Measurements from ENCODE around the gene VSTM1. TPM values are rescaled to one million over a fixed set of nuclear protein-coding genes. Genes with fewer than 3 reads are reported as not detected.

VSTM1 gene
- total and polyA plus RNA-seq, 4 donors = 0.07 to 1.3 TPM; not detected in 2

- peaks cover 0 to 2% (median 1%) of the 10 kb centered on the region in 4 donors for H3K27me3 ChIP-seq (ENCODE audit: control insufficient read depth in 4 of 4, insufficient read depth in 4 of 4, low read length in 3 of 4)
- TF ChIP-seq YY1 (IDR thresholded peaks at IDR 0.05) = no peak
- no peak for TF ChIP-seq GABPA (IDR thresholded peaks at IDR 0.05 in 1 of 2, conservative IDR thresholded peaks at IDR 0.05 in 1 of 2)
- TF ChIP-seq JUND (IDR thresholded peaks at IDR 0.05) = no peak
- H3K27ac ChIP-seq (ENCODE audit: low read depth in 1 of 2, low read length in 2 of 2) = no peak overlapping the region
- peaks cover 0 to 2% (median 0%) of the 10 kb centered on the region in 4 donors for H3K4me1 ChIP-seq (ENCODE audit: control insufficient read depth in 4 of 4, insufficient read depth in 4 of 4, low read length in 3 of 4)
- no peak overlapping the region for H3K9ac ChIP-seq (ENCODE audit: low read depth in 1 of 2, low read length in 2 of 2)
- no peak overlapping the region for H3K4me3 ChIP-seq (ENCODE audit: low read depth in 1 of 3, low read length in 3 of 3)
- no peaks in the 10 kb centered on the region for H3K9me3 ChIP-seq (ENCODE audit: control insufficient read depth in 4 of 4, low read length in 3 of 4)
- 74% methylated on average over 8 of the region's 8 CpGs for WGBS
- no peaks in the 10 kb centered on the region for H3K36me3 ChIP-seq (ENCODE audit: control insufficient read depth in 4 of 4, insufficient read depth in 3 of 4, low read depth in 1 of 4, low read length in 3 of 4)
- no peak for DNase-seq (ENCODE audit: low spot score)
Measured at GRCh38 chr19:54013866-54014265, 49.8 kb downstream of the VSTM1 start.

GRCh38 chr19:54011507-54012211, 52.0 kb downstream of the VSTM1 start:
- Histone ChIP-seq H3K4me1 (ENCODE audit: control insufficient read depth in 4 of 4, insufficient read depth in 4 of 4, low read length in 3 of 4) (peaks cover 0 to 2% (median 0%) of the 10 kb centered on the region in 4 donors), H3K27me3 (ENCODE audit: control insufficient read depth in 4 of 4, insufficient read depth in 4 of 4, low read length in 3 of 4) (peaks cover 0 to 2% (median 1%) of the 10 kb centered on the region in 4 donors), H3K4me3 (ENCODE audit: low read depth in 1 of 3, low read length in 3 of 3) (no peak overlapping the region), H3K27ac (ENCODE audit: low read depth in 1 of 2, low read length in 2 of 2) (no peak overlapping the region), H3K36me3 (ENCODE audit: control insufficient read depth in 4 of 4, insufficient read depth in 3 of 4, low read depth in 1 of 4, low read length in 3 of 4) (no peaks in the 10 kb centered on the region), H3K9me3 (ENCODE audit: control insufficient read depth in 4 of 4, low read length in 3 of 4) (no peaks in the 10 kb centered on the region), H3K9ac (ENCODE audit: low read depth in 1 of 2, low read length in 2 of 2) (no peak overlapping the region)
- 30% methylated on average over 36 of the region's 36 CpGs for WGBS
- no peak for DNase-seq (ENCODE audit: low spot score)
- no peak for TF ChIP-seq NR2F2 (IDR thresholded peaks at IDR 0.05)
- no peak for TF ChIP-seq TAF1 (conservative IDR thresholded peaks at IDR 0.05)
- TF ChIP-seq RAD21 (IDR thresholded peaks at IDR 0.05) = no peak
- TF ChIP-seq HNF4A (conservative IDR thresholded peaks at IDR 0.05) = no peak
- no peak for TF ChIP-seq MAX (IDR thresholded peaks at IDR 0.05)
- TF ChIP-seq REST (IDR thresholded peaks at IDR 0.05) = no peak
- TF ChIP-seq JUND (IDR thresholded peaks at IDR 0.05) = no peak
- TF ChIP-seq ATF3 (IDR thresholded peaks at IDR 0.05) = no peak

GRCh38 chr19:54010474-54010873, 53.2 kb downstream of the VSTM1 start:
- TF ChIP-seq YY1 (IDR thresholded peaks at IDR 0.05) = no peak
- no peak for TF ChIP-seq JUND (IDR thresholded peaks at IDR 0.05)
- TF ChIP-seq NR2F2 (IDR thresholded peaks at IDR 0.05) = no peak
- TF ChIP-seq ZBTB33 (IDR thresholded peaks at IDR 0.05) = no peak
- TF ChIP-seq FOXA2 (IDR thresholded peaks at IDR 0.05) = no peak
- TF ChIP-seq ATF3 (IDR thresholded peaks at IDR 0.05) = no peak
- TF ChIP-seq RXRA (IDR thresholded peaks at IDR 0.05) = no peak
- TF ChIP-seq REST (IDR thresholded peaks at IDR 0.05) = no peak
- DNase-seq (ENCODE audit: low spot score) = no peak
- Histone ChIP-seq H3K27me3 (ENCODE audit: control insufficient read depth in 4 of 4, insufficient read depth in 4 of 4, low read length in 3 of 4) (peaks cover 0 to 2% (median 1%) of the 10 kb centered on the region in 4 donors), H3K4me3 (ENCODE audit: low read depth in 1 of 3, low read length in 3 of 3) (no peak overlapping the region), H3K9me3 (ENCODE audit: control insufficient read depth in 4 of 4, low read length in 3 of 4) (no peaks in the 10 kb centered on the region), H3K36me3 (ENCODE audit: control insufficient read depth in 4 of 4, insufficient read depth in 3 of 4, low read depth in 1 of 4, low read length in 3 of 4) (no peaks in the 10 kb centered on the region), H3K9ac (ENCODE audit: low read depth in 1 of 2, low read length in 2 of 2) (no peak overlapping the region), H3K4me1 (ENCODE audit: control insufficient read depth in 4 of 4, insufficient read depth in 4 of 4, low read length in 3 of 4) (peaks cover 0 to 2% (median 0%) of the 10 kb centered on the region in 4 donors), H3K27ac (ENCODE audit: low read depth in 1 of 2, low read length in 2 of 2) (no peak overlapping the region)
- WGBS = 91% methylated on average over 6 of the region's 6 CpGs
